Measurements from ENCODE around the gene ALDH6A1.
"Not testable (repeated sequence)": the region's sequence is repeated elsewhere in the genome, so short reads cannot be mapped to it uniquely, and the experiment has no call there.

ALDH6A1 gene

DNA sequence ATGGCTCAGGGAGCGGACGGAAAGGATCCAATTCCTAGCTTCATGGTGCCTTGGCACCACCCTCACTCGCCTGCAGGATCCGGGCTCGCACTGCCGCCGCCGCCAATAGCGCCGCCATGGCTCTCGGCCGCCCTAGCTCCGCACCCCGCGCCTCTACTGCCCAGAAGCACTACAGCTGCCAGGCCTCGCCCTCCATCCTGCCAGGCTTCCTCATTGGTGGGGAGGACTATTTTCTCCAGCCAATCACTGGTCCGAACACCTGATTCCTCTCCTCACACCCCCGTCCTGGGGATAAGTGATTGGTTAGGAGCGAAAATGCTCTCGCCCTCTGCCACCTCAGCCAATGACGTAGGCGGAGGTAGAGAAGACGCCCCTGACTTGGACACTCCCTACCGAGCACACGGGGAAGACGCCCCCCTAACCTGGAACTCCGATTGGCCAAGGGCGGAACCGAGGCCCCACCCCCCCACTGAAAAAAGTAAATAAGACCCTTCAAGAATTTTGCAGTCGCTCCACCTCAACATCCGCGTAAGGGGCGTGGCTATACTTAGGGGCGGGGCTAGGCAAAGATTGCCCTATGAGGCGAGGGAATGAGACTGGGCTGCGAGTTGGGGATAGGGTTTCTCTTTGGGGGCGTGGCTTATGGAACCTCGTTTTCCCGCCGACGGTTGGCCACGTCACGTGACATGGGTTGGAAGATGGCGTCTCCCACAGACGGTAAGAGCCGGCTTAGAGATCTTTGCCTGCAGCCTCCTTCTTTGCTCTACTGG, at the start of gene ALDH6A1, which contains the start of gene LIN52:
Gene ALDH6A1, minus strand, starts transcription at position 177 of the 770 bp plus-strand sequence. Its CDS starts 59 bp downstream, at position 118.
Gene LIN52, plus strand, starts transcription at position 680 of the 770 bp plus-strand sequence. Its CDS starts 19 bp downstream, at position 699.
- peak; percentile 100 for DNase-seq

DNA sequence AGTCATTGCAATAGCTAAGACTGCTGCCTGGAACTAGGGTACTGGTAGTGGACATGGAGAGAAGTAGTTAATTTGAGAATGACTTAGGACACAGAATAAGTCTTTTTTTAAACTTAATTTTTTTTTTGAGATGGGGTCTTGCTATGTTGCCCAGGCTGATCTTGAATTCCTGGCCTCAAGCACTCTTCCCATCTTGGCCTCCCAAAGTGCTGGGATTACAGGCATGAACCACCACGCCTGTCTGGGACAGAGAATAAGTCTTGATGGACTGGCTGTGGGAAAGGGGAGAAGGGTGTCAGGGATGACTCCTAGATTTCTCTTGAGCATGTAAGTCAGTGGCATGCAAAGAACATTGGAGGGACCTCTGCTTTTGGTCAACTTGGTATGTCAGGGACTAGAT, 43.4 kb upstream of the ALDH6A1 start:
- no peak for DNase-seq

DNA sequence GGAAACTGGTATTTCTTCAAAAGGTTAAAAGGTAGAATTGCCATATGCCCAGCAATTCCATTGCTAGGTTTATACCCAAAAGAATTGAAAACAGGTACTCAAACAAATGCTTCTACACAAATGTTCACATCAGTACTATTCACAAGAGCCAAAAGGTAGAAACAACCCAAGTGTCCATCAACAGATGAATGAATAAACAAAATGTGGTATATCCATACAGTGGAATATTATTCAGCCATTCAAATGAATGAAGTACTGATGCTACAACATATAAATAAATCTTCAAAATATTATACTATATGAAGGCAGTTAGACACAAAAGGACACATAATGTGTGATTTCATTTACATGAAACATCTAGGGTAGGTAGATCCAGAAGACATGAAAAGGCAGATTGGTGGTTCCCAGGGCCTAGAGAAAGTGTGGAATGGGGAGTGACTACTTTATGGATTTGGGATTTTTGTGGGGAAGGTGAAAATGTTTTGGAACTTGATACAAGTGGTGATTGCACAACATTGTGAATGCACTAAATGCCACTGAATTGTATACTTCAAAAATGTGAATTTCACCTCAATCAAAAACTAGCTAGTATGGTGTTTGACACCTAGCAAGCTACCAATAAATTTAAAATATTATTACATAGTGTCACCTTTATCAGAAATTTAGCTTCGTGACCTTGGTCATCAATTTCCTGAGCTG, 42.2 kb upstream of the ALDH6A1 start:
- no peak for DNase-seq

DNA sequence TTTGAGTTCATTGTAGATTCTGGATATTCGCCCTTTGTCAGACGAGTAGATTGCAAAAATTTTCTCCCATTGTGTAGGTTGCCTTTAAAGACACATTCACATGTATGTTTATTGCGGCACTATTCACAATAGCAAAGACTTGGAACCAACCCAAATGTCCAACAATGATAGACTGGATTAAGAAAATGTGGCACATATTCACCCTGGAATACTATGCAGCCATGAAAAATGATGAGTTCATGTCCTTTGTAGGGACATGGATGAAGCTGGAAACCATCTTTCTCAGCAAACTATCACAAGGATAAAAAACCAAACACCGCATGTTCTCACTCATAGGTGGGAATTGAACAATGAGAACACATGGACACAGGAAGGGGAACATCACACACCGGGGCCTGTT, 41.2 kb upstream of the ALDH6A1 start:
- DNase-seq, result not testable (repeated sequence)

DNA sequence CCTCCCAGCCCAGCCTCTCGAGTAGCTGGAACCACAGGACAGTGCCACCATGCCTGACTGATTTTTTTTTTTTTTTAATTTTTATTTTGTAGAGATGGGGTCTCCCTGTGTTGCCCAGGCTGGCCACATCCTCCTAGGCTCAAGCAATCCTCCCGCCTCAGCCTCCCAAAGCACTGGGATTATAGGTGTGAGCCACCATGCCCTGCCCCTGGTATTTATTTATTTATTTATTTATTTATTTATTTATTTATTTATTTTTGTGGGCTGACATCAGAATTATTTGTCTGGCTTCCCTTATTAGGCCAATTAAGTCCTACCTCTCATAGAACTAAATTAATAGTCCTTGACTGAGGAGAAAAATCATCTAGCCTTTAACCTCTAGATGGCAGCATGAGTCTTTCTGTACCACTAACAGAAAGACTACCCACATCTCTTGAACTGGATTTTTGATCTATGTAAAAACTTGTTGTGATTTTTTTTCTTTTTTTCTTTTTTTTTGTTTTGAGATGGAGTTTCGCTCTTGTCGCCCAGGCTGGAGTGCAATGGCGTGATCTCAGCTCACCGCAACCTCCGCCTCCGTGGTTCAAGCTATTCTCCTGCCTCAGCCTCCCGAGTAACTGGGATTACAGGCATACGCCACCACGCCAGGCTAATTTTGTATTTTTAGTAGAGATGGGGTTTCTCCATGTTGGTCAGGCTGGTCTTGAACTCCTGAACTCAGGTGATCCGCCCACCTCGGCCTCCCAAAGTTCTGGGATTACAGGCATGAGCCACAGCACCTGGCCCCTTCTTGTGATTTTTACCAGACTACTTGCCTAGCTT, 27.4 kb upstream of the ALDH6A1 start:
- DNase-seq, result peak; percentile 81

DNA sequence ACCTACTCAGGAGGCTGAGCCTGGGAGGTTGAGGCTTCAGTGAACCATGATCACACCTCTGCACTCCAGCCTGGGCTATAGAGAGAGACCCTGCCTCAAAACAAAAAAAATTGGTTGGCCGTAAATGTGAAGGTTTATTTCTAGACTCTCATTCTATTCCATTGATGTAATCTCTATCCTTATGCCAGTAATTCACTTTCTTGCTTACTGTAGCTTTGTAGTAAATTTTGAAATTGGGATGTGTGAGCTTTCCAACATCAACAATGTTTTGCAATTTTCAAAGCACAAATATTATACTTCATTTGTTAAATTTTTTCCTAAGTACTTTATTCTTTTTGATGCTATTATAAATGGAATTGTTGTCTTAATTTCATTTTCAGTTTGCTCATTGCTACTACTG, 25.1 kb upstream of the ALDH6A1 start:
- no peak for DNase-seq

DNA sequence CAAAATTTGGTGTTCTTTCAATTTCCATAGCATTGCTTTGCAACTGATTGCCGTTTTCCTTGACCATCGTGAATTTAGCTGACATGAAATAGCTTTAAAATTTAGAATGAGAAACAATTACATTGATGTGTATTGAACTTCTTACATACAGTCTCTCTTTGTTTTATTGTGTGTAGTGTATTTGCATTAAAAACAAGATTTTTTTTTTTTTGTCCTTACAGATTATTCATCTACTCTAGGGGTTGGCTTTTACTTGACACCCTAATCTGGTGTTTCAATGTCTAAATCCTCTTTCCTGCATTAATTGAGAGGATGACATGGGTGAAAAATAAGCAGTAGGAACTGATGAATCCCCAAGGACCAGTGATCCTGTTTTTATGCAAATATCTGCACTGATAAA, 21.1 kb upstream of the ALDH6A1 start:
- no peak for DNase-seq

DNA sequence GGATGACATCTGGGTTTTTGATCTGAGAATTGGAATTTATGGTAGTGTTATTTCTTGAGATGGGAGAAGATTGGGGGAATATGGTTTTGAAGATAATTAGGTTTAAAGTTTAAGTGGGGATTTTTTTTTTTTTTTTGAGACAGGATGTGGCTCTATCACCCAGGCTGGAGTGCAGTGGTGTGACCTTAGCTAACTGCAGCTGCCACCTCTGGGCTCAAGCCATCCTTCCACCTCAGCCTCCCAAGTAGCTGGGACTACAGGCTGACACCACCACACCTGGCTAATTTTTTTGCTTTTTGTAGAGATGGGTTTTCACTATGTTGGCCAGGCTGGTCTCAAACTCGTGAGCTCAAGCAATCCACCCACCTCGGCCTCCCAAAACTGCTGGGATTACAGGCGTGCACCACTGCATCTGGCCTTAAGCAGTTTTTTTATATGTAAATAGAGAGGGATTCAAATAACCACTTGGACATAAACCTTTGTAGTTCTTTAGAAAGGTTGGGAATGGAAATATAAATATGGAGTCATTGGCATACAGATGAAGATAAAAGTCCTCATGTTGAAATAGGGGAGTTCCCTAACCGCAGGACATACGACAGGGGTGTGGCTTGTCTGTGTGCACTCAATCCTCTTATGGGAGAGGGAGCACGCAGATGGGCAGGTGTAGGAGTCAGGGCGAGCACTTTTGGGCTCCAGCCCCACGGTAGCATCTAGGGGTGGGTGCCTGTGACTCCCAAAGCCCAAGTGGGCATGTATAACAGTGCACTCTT, 5.2 kb upstream of the ALDH6A1 start:
- no peak for DNase-seq

DNA sequence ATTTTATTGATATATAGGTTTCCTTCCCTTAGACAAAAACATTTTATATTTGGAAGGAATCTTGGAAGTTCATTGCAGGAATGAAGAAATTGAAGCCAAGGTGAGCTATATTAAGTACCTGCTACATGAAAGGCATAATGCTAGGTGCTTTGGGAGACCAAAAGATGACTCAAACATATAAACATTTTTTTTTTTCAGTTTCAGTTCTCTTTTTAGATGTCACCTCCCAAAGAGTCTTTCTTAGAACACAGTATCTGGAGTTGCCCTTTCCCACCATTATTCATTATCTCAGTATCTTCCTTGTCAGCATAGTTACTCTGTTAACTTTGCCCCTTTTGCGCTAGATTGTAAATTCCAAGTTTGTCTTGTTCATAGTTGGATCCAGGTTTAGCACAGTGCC, 1.6 kb upstream of the ALDH6A1 start:
- DNase-seq, result no peak

DNA sequence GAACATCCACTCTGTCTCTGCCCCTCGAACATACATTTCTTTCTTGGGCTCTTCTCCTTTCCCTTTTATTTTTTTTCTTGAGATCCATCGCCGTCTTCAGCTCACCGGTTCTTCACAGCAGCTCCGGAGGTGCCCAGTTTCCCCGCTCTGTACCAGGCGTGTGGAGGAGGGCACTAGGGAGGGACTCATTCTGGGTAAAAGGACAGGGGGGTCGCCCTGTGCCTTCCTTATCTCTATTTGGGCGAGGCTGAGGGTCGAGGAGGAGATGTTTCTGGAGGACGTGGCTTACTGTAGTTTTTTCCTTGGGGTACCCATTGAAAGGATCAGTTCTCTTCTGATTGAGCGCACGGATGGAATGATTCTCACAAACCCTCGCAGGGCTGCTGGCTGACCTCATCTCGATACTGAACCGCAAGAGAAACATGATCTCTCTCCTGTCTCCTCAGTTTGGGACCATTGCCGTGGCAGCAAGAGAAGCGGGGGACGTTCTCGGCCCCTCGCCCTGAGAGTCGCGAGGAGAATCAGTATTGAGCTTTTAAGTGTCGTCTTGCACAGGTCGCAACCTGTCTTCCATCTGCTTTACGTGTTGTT, 889 bp upstream of the ALDH6A1 start:
- peak; percentile 68 for DNase-seq

DNA sequence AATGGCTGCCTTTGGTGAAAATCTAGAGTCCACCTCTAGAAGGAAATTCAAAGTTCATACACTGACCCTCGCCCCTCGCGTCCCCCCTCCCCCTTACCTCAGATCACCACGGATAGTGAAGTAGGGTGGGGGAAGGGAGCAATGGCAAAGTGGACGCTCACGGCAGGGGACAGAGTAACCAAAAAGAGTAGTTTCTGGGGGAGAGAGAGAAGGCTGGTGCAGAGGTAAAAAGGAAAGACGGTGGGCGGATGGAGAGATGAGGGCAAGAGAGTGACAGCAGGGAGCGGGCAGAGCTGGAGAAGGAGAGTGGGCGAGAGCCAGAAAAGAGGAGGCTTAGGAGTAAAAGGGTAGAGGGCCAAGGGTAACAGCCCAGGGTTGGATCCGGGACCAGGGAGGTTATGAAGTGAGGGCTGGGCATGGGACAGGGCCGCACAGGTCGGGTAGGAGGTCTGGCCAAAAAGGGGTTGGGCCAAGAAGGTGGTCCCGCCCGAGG, 423 bp downstream of the ALDH6A1 start:
- no peak for DNase-seq

DNA sequence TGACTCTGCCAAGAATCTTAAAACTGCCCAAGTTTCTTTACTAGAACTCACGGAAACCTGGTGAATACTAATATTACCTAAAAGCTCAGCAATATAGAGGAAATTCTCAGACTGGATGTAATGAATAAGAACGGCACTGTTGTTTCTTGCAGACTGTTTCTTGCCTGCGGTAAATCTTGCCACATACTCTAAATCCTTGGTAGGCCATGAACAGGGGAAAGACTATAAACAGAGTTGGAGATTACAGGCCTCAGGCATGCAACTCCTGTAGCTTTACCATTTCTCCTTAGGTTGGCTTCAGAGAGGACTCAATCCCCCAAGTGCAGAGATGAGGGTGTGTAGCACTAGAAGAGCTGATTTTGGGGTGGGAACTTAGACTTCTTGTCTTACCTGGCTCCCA, 1.1 kb downstream of the ALDH6A1 start:
- no peak for DNase-seq

DNA sequence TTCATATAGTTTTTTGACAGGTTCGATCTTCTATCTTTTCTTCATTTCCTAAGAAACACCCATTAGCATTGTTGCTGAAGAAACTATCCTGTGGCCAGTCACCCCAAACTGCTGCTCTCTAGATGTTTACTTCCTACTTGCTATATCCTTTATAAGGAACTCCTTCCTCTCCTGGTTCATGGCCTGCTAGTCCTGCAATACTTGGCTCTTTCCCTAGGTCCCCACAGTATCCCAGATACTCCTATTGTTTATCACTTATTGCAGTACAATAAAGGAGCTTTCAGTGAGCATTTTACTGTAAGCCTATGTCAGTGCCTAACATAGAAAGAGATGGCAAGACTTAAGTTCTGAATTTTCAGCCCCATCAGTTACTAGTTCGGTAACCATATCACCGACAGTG, 2.8 kb downstream of the ALDH6A1 start:
- DNase-seq, result no peak

DNA sequence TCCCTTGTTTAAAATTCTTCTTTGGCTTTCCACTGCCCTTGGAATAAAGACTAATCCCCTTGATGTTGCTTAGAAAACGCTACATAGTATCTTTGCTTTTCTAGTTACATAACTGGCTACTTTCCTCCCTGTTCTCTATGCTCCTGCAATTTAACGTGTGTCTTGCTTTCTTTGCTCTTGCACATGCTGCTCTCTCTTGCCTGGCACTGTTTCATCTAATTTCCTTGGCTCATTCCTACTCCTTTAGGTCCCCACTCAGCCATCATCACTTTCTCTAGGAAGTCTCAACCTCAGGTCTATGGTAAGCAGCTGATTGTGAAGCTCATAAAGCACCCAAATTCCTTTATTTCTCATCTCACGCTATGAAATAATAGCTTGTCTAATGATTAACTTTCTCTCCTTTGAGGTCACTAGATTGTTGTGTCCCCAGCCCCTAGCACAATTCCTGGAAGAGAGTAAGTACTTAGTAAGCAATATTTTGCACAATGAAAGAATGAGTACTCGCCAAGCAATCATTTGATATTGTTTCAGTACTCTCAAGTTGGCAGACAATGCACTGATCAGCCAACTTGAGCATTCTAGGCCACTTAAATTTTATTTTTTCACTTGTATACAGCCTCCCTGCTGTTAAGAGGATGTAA, 3.3 kb downstream of the ALDH6A1 start:
- no peak for DNase-seq

DNA sequence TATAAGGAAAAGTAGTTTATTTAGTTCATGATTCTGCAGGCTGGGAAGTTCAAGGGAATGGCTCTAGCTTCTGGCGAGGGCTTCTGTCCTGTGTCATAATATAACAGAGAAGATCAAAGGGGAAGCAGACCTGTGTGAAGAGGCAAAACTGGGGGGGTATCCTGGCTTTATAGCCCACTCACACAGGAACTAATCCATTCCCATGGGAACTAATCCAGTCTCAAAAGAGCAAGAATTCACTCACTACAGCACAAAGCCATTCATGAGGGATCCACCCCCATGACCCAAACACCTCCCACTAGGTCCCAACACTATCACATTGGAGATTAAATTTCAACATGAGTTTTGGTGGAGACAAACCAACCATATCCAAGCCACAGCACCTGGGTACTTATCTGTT, 6.9 kb downstream of the ALDH6A1 start:
- no peak for DNase-seq

DNA sequence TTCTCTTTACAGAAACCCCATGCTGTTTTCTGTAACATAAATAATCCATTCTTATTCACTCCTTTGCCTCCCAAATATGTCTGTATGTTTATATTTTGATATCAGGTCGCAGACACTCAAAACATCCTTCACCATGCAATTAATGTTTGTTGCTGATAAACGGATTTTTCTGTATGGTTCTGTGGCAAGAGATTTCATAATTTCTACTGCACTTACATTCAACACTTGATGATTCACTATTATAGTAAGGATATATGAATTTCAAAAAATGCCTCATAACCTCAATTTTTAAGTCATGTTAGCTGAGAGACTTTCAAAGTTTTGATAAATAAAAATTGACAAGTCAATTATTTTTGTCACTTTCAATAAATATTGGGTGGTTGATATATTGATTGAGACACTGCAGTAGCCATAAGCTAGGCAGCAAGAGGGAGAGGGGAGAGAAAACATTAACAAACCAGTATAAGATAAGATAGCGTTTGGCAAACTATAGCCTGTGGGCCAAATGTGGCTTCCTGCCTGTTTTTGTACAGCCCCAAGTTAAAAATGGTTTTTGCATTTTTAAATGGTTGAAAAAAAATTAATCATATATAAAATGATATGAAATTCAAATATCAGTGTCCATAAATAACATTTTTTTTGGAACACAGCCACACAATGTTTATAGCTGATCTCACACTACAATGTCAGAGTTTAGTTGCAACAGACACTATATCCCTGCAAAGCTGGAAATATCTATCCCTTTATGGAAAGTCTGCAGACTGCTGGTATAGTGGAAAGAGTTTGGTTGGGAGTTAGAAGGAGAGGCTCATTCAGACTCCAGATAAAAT, 18.3 kb downstream of the ALDH6A1 start:
- no peak for DNase-seq

DNA sequence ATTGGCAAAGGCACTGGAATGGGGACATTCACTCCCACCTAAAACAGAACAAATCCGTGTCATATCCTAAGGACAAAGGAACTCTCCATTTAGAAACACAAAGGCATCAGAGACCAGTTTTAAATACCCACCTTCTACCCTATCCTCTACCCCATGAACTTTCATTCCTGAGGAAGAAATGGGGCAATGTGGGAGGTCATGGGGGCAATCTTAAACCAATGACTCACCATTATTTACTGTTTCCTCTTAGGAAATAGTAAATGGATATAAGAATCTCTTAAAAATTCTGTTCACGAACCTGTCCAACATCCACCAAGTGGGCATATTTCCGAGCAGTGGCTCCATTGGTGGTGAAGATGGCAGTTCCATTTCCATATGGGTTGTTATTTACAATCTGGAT, 19.4 kb downstream of the ALDH6A1 start:
- DNase-seq, result no peak

DNA sequence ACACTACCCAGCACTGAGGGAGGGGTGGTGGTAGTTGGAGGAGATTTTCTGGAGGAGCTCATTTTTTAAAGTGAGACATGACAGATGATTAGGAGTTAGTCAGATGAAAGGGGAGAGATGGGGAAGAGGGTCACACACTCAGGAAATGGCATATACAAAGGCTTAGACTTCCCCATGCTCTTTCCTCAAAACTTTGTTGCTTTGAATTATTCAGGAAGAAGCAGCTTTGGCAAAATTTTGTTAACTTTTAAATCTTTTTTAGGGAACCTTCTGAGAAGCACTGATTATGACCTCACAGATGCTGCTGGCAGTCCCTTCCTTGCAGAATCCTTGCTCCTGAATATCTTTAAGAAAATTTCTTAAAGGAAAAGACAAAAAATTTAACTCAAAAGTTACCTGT, 19.8 kb downstream of the ALDH6A1 start:
- no peak for DNase-seq

DNA sequence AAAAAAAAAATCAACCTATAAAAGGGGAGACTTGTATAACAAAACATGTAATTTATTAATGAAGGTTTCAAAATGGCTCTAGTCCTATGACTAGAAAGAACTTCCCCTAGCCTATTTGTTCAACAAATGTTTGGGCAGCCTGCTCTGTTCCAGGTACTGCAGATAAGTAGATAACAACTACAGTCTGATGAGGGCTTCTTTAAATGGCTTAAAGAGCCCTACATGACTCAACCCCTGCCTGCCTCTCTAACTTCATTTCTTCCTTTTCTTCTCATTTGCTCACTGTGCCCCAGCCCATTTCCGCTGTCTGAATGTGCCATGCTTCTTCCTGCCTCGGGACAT, 21.5 kb downstream of the ALDH6A1 start:
- DNase-seq, result no peak

DNA sequence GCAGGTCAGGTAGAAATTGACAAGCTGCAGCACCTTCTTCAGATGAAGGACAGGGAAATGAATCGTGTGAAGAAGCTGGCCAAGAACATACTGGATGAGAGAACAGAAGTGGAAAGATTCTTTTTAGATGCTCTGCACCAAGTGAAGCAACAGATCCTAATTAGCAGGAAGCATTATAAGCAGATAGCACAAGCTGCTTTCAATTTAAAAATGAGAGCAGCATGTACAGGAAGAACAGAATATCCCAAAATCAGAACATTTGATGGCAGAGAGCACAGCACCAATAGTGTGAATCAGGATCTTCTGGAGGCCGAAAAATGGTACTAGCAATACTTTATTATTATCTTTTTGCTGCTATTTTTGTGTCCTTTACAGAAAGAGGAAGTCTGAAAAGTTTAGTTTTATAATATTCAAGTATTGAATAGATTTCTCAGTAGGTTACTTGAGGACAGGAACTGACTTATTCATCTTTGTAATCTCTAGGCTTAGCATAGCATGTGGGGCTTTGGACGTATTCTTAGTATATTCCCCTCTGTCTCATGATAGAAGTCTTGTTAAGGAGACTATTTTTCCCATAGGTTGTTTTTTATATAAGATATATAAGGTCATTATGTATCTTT, 34.3 kb downstream of the ALDH6A1 start:
- DNase-seq, result no peak
